Measurements from ENCODE around the gene FOXB2.

Gene FOXB2

GRCh38 chr9:77017505-77017894 lies 2.0 kb upstream of the FOXB2 start:
- H3K9me3 ChIP-seq (ENCODE audit: control insufficient read depth, low read depth, low read length) = no peaks in the 10 kb centered on the region

GRCh38 chr9:77018058-77018968 lies 1.1 kb upstream of the FOXB2 start:
- no peaks in the 10 kb centered on the region for H3K36me3 ChIP-seq (ENCODE audit: control insufficient read depth, low read depth, low read length)
- no peak overlapping the region for H3K27ac ChIP-seq (ENCODE audit: low read length)
- H3K27me3 ChIP-seq (ENCODE audit: control insufficient read depth, insufficient read depth, low read length) = peaks cover 100% of the 10 kb centered on the region
- peak overlapping the region; percentile 49 for H3K4me3 ChIP-seq (ENCODE audit: low read length)
- H3K9ac ChIP-seq (ENCODE audit: low read length) = peak overlapping the region; percentile 29
- H3K9me3 ChIP-seq (ENCODE audit: control insufficient read depth, low read depth, low read length) = no peaks in the 10 kb centered on the region
- H3K4me1 ChIP-seq (ENCODE audit: control insufficient read depth, low read depth, low read length) = peaks cover 53% of the 10 kb centered on the region

More at GRCh38 chr9:77017505-77017894, 2.0 kb upstream of the FOXB2 start:
- Histone ChIP-seq H3K36me3 (ENCODE audit: control insufficient read depth, low read depth, low read length) (no peaks in the 10 kb centered on the region), H3K27ac (ENCODE audit: low read length) (no peak overlapping the region), H3K9ac (ENCODE audit: low read length) (no peak overlapping the region), H3K27me3 (ENCODE audit: control insufficient read depth, insufficient read depth, low read length) (peaks cover 100% of the 10 kb centered on the region), H3K4me1 (ENCODE audit: control insufficient read depth, low read depth, low read length) (peaks cover 56% of the 10 kb centered on the region), H3K4me3 (ENCODE audit: low read length) (peak overlapping the region; percentile 49)

DNA sequence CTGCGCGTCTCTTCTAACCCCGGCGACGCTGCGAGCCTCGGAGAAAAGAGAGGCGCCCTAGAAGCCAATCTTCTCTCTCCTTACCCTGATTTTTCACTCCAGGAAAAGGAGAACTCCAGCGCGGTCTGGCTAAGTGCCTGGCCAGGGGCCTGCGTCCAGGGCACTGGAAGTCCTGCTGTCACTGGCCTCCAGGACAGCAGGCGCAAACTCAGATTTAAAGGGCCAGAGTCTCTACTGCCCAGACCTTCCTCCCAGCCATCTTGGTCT lies 553 bp upstream of the FOXB2 start:
- Histone ChIP-seq H3K9me3 (ENCODE audit: control insufficient read depth, low read depth, low read length) (no peaks in the 10 kb centered on the region), H3K9ac (ENCODE audit: low read length) (peak overlapping the region; percentile 29)

DNA sequence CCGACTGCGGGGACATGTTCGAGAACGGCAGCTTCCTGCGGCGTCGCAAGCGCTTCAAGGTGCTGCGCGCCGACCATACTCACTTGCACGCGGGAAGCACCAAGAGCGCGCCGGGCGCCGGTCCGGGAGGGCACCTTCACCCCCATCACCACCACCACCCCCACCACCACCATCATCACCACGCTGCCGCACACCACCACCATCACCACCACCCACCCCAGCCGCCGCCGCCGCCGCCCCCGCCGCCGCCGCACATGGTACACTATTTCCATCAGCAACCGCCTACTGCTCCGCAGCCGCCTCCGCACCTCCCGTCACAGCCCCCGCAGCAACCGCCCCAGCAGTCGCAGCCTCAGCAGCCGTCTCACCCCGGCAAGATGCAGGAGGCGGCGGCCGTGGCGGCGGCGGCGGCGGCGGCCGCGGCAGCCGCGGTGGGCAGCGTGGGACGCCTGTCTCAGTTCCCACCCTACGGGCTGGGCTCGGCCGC lies 514 bp downstream of the FOXB2 start:
- no peak overlapping the region for H3K27ac ChIP-seq (ENCODE audit: low read length)
- peaks cover 51% of the 10 kb centered on the region for H3K4me1 ChIP-seq (ENCODE audit: control insufficient read depth, low read depth, low read length)
- no peak overlapping the region for H3K9ac ChIP-seq (ENCODE audit: low read length)
- H3K27me3 ChIP-seq (ENCODE audit: control insufficient read depth, insufficient read depth, low read length) = peaks cover 100% of the 10 kb centered on the region
- H3K9me3 ChIP-seq (ENCODE audit: control insufficient read depth, low read depth, low read length) = no peaks in the 10 kb centered on the region
- peak overlapping the region; percentile 56 for H3K4me3 ChIP-seq (ENCODE audit: low read length)
- H3K36me3 ChIP-seq (ENCODE audit: control insufficient read depth, low read depth, low read length) = no peaks in the 10 kb centered on the region

More for the DNA sequence above, 553 bp upstream of the FOXB2 start:
- no peaks in the 10 kb centered on the region for H3K36me3 ChIP-seq (ENCODE audit: control insufficient read depth, low read depth, low read length)
- H3K27me3 ChIP-seq (ENCODE audit: control insufficient read depth, insufficient read depth, low read length) = peaks cover 100% of the 10 kb centered on the region
- H3K27ac ChIP-seq (ENCODE audit: low read length) = no peak overlapping the region
- peaks cover 53% of the 10 kb centered on the region for H3K4me1 ChIP-seq (ENCODE audit: control insufficient read depth, low read depth, low read length)
- H3K4me3 ChIP-seq (ENCODE audit: low read length) = peak overlapping the region; percentile 49

- Histone ChIP-seq H3K27me3 (ENCODE audit: control insufficient read depth, insufficient read depth, low read length) (peaks cover 96% of the 10 kb centered on the region), H3K4me3 (ENCODE audit: low read length) (peak overlapping the region; percentile 56), H3K9me3 (ENCODE audit: control insufficient read depth, low read depth, low read length) (no peaks in the 10 kb centered on the region), H3K9ac (ENCODE audit: low read length) (no peak overlapping the region), H3K4me1 (ENCODE audit: control insufficient read depth, low read depth, low read length) (peaks cover 51% of the 10 kb centered on the region), H3K36me3 (ENCODE audit: control insufficient read depth, low read depth, low read length) (no peaks in the 10 kb centered on the region), H3K27ac (ENCODE audit: low read length) (no peak overlapping the region)
Observed at GRCh38 chr9:77020413-77021290, 1.2 kb downstream of the FOXB2 start.

- H3K9ac ChIP-seq (ENCODE audit: low read length) = no peak overlapping the region
- H3K4me3 ChIP-seq (ENCODE audit: low read length) = peak overlapping the region; percentile 56
- H3K27me3 ChIP-seq (ENCODE audit: control insufficient read depth, insufficient read depth, low read length) = peaks cover 89% of the 10 kb centered on the region
- no peaks in the 10 kb centered on the region for H3K9me3 ChIP-seq (ENCODE audit: control insufficient read depth, low read depth, low read length)
- H3K4me1 ChIP-seq (ENCODE audit: control insufficient read depth, low read depth, low read length) = peaks cover 49% of the 10 kb centered on the region
- H3K36me3 ChIP-seq (ENCODE audit: control insufficient read depth, low read depth, low read length) = no peaks in the 10 kb centered on the region
- no peak overlapping the region for H3K27ac ChIP-seq (ENCODE audit: low read length)
Observed at GRCh38 chr9:77021291-77021894, 1.9 kb downstream of the FOXB2 start.

- Histone ChIP-seq H3K27me3 (ENCODE audit: control insufficient read depth, insufficient read depth, low read length) (peaks cover 81% of the 10 kb centered on the region), H3K9ac (ENCODE audit: low read length) (no peak overlapping the region), H3K9me3 (ENCODE audit: control insufficient read depth, low read depth, low read length) (no peaks in the 10 kb centered on the region), H3K4me3 (ENCODE audit: low read length) (peak overlapping the region; percentile 56), H3K4me1 (ENCODE audit: control insufficient read depth, low read depth, low read length) (peaks cover 41% of the 10 kb centered on the region), H3K27ac (ENCODE audit: low read length) (no peak overlapping the region), H3K36me3 (ENCODE audit: control insufficient read depth, low read depth, low read length) (no peaks in the 10 kb centered on the region)
Observed at GRCh38 chr9:77021922-77022782, 2.7 kb downstream of the FOXB2 start.

DNA sequence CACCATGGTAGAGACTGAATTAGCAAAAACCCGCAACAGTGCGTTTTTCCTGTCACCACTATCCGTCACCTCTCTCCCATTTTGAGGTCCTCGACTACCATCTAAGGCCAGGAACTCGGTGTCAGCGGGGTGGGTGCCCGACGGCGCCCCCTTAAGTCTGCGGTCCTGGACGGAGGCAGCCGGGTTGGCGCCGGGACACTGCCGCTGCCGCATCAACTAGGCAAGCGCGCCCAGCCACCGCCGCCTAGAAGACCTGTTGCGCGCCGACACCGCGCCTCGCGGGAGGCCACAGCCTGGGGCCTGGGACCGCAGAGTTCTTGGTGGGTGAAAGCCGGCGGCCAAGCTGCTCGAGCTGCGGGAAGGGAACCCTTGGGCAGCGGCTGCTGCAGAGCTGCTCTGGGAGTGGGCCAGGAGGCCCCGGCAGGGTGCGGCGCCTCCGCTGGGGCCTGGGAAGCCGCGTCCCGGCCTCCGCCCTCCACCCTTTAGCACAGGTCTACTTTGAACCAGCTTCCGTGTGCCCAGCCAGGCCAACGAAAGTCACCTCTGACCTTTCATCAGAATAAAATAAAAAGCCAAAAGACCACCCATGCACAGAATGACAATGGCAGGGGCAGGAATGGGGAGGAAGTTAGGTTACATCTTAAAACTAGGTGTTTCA lies 3.5 kb downstream of the FOXB2 start:
- no peak overlapping the region for H3K9ac ChIP-seq (ENCODE audit: low read length)
- no peak overlapping the region for H3K27ac ChIP-seq (ENCODE audit: low read length)
- no peaks in the 10 kb centered on the region for H3K9me3 ChIP-seq (ENCODE audit: control insufficient read depth, low read depth, low read length)
- H3K27me3 ChIP-seq (ENCODE audit: control insufficient read depth, insufficient read depth, low read length) = peaks cover 74% of the 10 kb centered on the region
- peaks cover 33% of the 10 kb centered on the region for H3K4me1 ChIP-seq (ENCODE audit: control insufficient read depth, low read depth, low read length)
- peak overlapping the region; percentile 56 for H3K4me3 ChIP-seq (ENCODE audit: low read length)
- H3K36me3 ChIP-seq (ENCODE audit: control insufficient read depth, low read depth, low read length) = no peaks in the 10 kb centered on the region

GRCh38 chr9:77023726-77024125 lies 4.3 kb downstream of the FOXB2 start:
- Histone ChIP-seq H3K27me3 (ENCODE audit: control insufficient read depth, insufficient read depth, low read length) (peaks cover 65% of the 10 kb centered on the region), H3K36me3 (ENCODE audit: control insufficient read depth, low read depth, low read length) (no peaks in the 10 kb centered on the region), H3K9me3 (ENCODE audit: control insufficient read depth, low read depth, low read length) (no peaks in the 10 kb centered on the region), H3K4me3 (ENCODE audit: low read length) (no peak overlapping the region), H3K27ac (ENCODE audit: low read length) (no peak overlapping the region), H3K4me1 (ENCODE audit: control insufficient read depth, low read depth, low read length) (peaks cover 38% of the 10 kb centered on the region), H3K9ac (ENCODE audit: low read length) (no peak overlapping the region)

GRCh38 chr9:77024776-77025545 lies 5.5 kb downstream of the FOXB2 start:
- H3K4me1 ChIP-seq (ENCODE audit: control insufficient read depth, low read depth, low read length) = peaks cover 39% of the 10 kb centered on the region
- no peaks in the 10 kb centered on the region for H3K36me3 ChIP-seq (ENCODE audit: control insufficient read depth, low read depth, low read length)
- H3K27me3 ChIP-seq (ENCODE audit: control insufficient read depth, insufficient read depth, low read length) = peaks cover 53% of the 10 kb centered on the region
- H3K27ac ChIP-seq (ENCODE audit: low read length) = no peak overlapping the region
- H3K4me3 ChIP-seq (ENCODE audit: low read length) = no peak overlapping the region
- H3K9me3 ChIP-seq (ENCODE audit: control insufficient read depth, low read depth, low read length) = no peaks in the 10 kb centered on the region
- no peak overlapping the region for H3K9ac ChIP-seq (ENCODE audit: low read length)

Data from iPS-18a (cell line).